ENCODE data around the gene CRCP. TPM values are rescaled to one million over a fixed set of nuclear protein-coding genes. Genes with fewer than 3 reads are reported as not detected.
A peak's percentile ranks its signal among the peaks of the same experiment; 100 is the strongest.

Gene CRCP
- total RNA-seq, 1 experiment from 2014 or later, result 42.5 TPM

DNA sequence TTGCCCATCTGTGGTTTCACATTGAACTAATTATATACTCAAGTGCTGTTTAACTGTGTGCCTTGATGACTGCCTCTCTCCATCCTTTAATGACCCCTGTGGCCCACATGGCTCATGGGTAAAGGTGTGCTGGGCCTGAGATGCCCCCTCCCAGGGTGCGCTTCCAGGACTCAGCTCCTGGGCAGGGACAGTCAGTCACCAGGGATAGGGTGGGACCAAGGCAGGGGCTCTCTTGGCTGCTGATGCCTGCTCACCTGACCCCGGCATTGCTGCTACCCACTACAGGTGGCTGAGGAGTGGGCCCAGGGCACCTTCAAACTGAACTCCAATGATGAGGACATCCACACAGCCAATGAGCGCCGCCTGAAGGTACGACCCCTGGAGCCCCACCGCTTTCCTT, 32.6 kb upstream of the CRCP start:
- ChIA-PET POLR2A (ENCODE audit: low non-redundant PET) (no interaction called here), CTCF (no interaction called here)
- no peak overlapping the region for H3K4me3 ChIP-seq (ENCODE audit: low read depth, low read length, poor library complexity, severe bottlenecking)
- no peaks in the 10 kb centered on the region for H3K27me3 ChIP-seq (replicated peaks; ENCODE audit: insufficient read depth, low read depth, low read length, poor library complexity)
- H3K36me3 ChIP-seq (ENCODE audit: insufficient read depth, low read length, poor library complexity, severe bottlenecking), result no peaks in the 10 kb centered on the region
- no TSS peak for BruUV-seq (replicated peaks)
- DNase-seq (ENCODE audit: low spot score), result no peak
- H3K9me3 ChIP-seq (ENCODE audit: low read depth, low read length, poor library complexity, severe bottlenecking), result no peaks in the 10 kb centered on the region
- TF ChIP-seq EZH2 (IDR thresholded peaks at IDR 0.05; ENCODE audit: borderline replicate concordance, low read depth, low read length, poor library complexity, severe bottlenecking), result no peak
- TF ChIP-seq, protein P1, sequence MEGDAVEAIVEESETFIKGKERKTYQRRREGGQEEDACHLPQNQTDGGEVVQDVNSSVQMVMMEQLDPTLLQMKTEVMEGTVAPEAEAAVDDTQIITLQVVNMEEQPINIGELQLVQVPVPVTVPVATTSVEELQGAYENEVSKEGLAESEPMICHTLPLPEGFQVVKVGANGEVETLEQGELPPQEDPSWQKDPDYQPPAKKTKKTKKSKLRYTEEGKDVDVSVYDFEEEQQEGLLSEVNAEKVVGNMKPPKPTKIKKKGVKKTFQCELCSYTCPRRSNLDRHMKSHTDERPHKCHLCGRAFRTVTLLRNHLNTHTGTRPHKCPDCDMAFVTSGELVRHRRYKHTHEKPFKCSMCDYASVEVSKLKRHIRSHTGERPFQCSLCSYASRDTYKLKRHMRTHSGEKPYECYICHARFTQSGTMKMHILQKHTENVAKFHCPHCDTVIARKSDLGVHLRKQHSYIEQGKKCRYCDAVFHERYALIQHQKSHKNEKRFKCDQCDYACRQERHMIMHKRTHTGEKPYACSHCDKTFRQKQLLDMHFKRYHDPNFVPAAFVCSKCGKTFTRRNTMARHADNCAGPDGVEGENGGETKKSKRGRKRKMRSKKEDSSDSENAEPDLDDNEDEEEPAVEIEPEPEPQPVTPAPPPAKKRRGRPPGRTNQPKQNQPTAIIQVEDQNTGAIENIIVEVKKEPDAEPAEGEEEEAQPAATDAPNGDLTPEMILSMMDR (conservative IDR thresholded peaks at IDR 0.05; ENCODE audit: low read depth, low read length), result no peak
- H3K4me1 ChIP-seq (ENCODE audit: insufficient read depth, low read length, poor library complexity, severe bottlenecking), result no peaks in the 10 kb centered on the region
- intact Hi-C loops (cut with micrococcal nuclease; ENCODE audit: unreplicated experiment), result no loop called here
- H3K27ac ChIP-seq (ENCODE audit: low read depth, low read length, poor library complexity, severe bottlenecking), result no peak overlapping the region

DNA sequence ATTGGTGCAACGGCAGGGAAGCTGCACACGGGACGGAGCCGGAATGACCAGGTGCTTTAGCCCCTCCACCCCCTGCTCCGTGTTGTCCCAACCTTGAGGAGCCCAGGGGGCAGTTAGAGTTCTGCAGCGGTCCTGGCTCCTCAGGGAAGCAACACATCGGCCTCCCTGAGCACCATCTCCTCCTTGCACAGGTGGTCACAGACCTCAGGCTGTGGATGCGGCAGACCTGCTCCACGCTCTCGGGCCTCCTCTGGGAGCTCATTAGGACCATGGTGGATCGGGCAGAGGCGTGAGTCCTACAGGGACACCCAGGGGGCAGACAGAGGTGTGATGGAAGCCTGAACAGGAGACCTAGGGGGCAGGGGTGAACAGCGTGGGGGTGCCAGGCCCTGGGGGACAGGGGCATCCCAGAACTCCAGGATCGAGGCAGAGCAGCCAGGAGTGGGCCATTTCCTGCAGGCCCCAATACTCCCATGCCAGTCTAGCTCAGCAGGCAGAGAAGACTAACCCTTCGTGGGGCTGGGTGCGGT, 31.7 kb upstream of the CRCP start:
- Histone ChIP-seq H3K9me3 (ENCODE audit: low read depth, low read length, poor library complexity, severe bottlenecking) (no peaks in the 10 kb centered on the region), H3K4me3 (ENCODE audit: low read depth, low read length, poor library complexity, severe bottlenecking) (no peak overlapping the region), H3K36me3 (ENCODE audit: insufficient read depth, low read length, poor library complexity, severe bottlenecking) (no peaks in the 10 kb centered on the region), H3K27ac (ENCODE audit: low read depth, low read length, poor library complexity, severe bottlenecking) (no peak overlapping the region), H3K27me3 (replicated peaks; ENCODE audit: insufficient read depth, low read depth, low read length, poor library complexity) (no peaks in the 10 kb centered on the region), H3K4me1 (ENCODE audit: insufficient read depth, low read length, poor library complexity, severe bottlenecking) (no peaks in the 10 kb centered on the region)
- BruUV-seq (replicated peaks), result no TSS peak
- POLR2A ChIA-PET (ENCODE audit: low non-redundant PET), result no interaction called here
- TF ChIP-seq, protein P1 (conservative IDR thresholded peaks at IDR 0.05; ENCODE audit: low read depth, low read length), result no peak
- TF ChIP-seq EZH2 (IDR thresholded peaks at IDR 0.05; ENCODE audit: borderline replicate concordance, low read depth, low read length, poor library complexity, severe bottlenecking), result no peak
- intact Hi-C loops (cut with micrococcal nuclease; ENCODE audit: unreplicated experiment), result no loop called here
- no peak for DNase-seq (ENCODE audit: low spot score)
- CTCF ChIA-PET, result no interaction called here

DNA sequence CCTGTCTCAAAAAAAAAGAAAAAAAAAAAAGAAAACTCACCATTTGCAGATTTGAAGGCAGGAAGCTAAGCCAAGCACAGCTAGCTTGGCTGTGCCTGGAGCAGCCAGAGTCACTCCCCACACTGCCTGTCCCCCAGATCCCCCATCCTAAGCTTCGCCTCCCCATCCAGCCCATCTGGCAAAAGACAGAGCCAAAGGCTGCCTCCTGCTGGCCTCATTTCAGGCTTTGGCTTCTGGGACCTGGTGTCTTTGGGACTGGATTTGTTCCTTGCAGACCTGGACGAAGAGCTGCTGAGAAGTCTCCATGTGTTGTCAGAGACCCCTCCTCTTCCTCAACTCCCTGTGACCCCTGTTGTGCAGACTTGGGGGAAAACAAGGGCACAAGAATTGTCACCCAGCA, 31.0 kb upstream of the CRCP start:
- no peaks in the 10 kb centered on the region for H3K9me3 ChIP-seq (ENCODE audit: low read depth, low read length, poor library complexity, severe bottlenecking)
- intact Hi-C loops (cut with micrococcal nuclease; ENCODE audit: unreplicated experiment), result no loop called here
- H3K4me3 ChIP-seq (ENCODE audit: low read depth, low read length, poor library complexity, severe bottlenecking), result no peak overlapping the region
- no peaks in the 10 kb centered on the region for H3K27me3 ChIP-seq (replicated peaks; ENCODE audit: insufficient read depth, low read depth, low read length, poor library complexity)
- ChIA-PET CTCF (interaction anchor here (0.7 kb wide), 1 partner anchor 621 kb away, joined by 3 read pairs; no protein-coding TSS in a partner anchor), POLR2A (ENCODE audit: low non-redundant PET) (no interaction called here)
- no TSS peak for BruUV-seq (replicated peaks)
- H3K27ac ChIP-seq (ENCODE audit: low read depth, low read length, poor library complexity, severe bottlenecking), result no peak overlapping the region
- no peak for TF ChIP-seq EZH2 (IDR thresholded peaks at IDR 0.05; ENCODE audit: borderline replicate concordance, low read depth, low read length, poor library complexity, severe bottlenecking)
- TF ChIP-seq, protein P1 (conservative IDR thresholded peaks at IDR 0.05; ENCODE audit: low read depth, low read length), result peak; percentile 26; the same call in 1 of the 2 replicates
- DNase-seq (ENCODE audit: low spot score), result no peak
- H3K4me1 ChIP-seq (ENCODE audit: insufficient read depth, low read length, poor library complexity, severe bottlenecking), result no peaks in the 10 kb centered on the region
- no peaks in the 10 kb centered on the region for H3K36me3 ChIP-seq (ENCODE audit: insufficient read depth, low read length, poor library complexity, severe bottlenecking)

Data from A673 (cell line).